CD4-positive, alpha-beta T cell (primary cell): ENCODE measurements around the gene ARHGAP21. TPM values are rescaled to one million over a fixed set of nuclear protein-coding genes. Genes with fewer than 3 reads are reported as not detected.

Source experiments
- ATAC-seq: fragments of 200-7000 bp; cut with Tn5 transposase; one replicate; pipeline ENCODE4 v1.10.0; 2022; ENCODE audit warnings: mild to moderate bottlenecking; ENCODE audit not compliant: poor library complexity
- CTCF ChIA-PET: fragments of 350-600 bp; sonication (Branson Sonifier 250); formaldehyde crosslinking; loops from one replicate; lab custom pipeline; 2021; ENCODE audit warnings: antibody characterized with exemption, inconsistent platforms; lab: Charles Lee
- POLR2A ChIA-PET: fragments of 350-600 bp; sonication (Branson Sonifier 250); formaldehyde crosslinking; loops from one replicate; lab custom pipeline; 2021; ENCODE audit warnings: antibody characterized with exemption, inconsistent platforms; lab: Charles Lee
- DNase-seq, 14 experiments: peaks; one replicate each; pipeline ENCODE4 v3.0.0-alpha.2; 2013 to 2020; ENCODE audit warnings: mixed read lengths in 2 of 14
- H3K27ac ChIP-seq, 2 donors: one replicate each; pipeline versions ENCODE4 v1.5.1 to v1.7.0; 2013; ENCODE audit warnings: low read length in 2 of 2, low read depth in 1 of 2, mild to moderate bottlenecking in 1 of 2
- H3K27me3 ChIP-seq, 2 experiments: 1 replicate in 1 of 2; 2 replicates in 1 of 2; pipeline versions ENCODE4 v1.6.1 to v1.7.0; 2013; ENCODE audit warnings: low read length in 2 of 2, control low read depth in 1 of 2, mild to moderate bottlenecking in 1 of 2, moderate library complexity in 1 of 2; ENCODE audit not compliant: insufficient read depth in 2 of 2, control insufficient read depth in 1 of 2
- H3K36me3 ChIP-seq: one replicate; pipeline ENCODE4 v1.6.1; 2013; ENCODE audit warnings: low read length, control low read depth; ENCODE audit not compliant: insufficient read depth
- H3K4me1 ChIP-seq: one replicate; pipeline ENCODE4 v1.6.1; 2013; ENCODE audit warnings: low read length, control low read depth; ENCODE audit not compliant: insufficient read depth
- H3K4me3 ChIP-seq: one replicate; pipeline ENCODE4 v1.5.1; 2013; ENCODE audit warnings: mild to moderate bottlenecking, low read length, moderate library complexity
- H3K9me3 ChIP-seq, 2 experiments: 1 replicate in 1 of 2; 2 replicates in 1 of 2; pipeline versions ENCODE4 v1.6.1 to v1.7.0; 2013; ENCODE audit warnings: low read length in 2 of 2, mild to moderate bottlenecking in 2 of 2, control low read depth in 1 of 2, moderate library complexity in 1 of 2; ENCODE audit not compliant: control insufficient read depth in 1 of 2, insufficient read depth in 1 of 2
- H3K27ac Mint-ChIP-seq: one replicate; pipeline ENCODE4 v1.8.0; 2020; ENCODE audit warnings: mixed read lengths
- H3K27me3 Mint-ChIP-seq: one replicate; pipeline ENCODE4 v1.8.0; 2021; ENCODE audit warnings: mixed read lengths
- H3K36me3 Mint-ChIP-seq: one replicate; pipeline ENCODE4 v1.8.0; 2021; ENCODE audit warnings: low read depth, mixed read lengths
- H3K4me1 Mint-ChIP-seq: one replicate; pipeline ENCODE4 v1.8.0; 2021; ENCODE audit warnings: low read depth, mixed read lengths
- H3K4me3 Mint-ChIP-seq: one replicate; pipeline ENCODE4 v1.8.0; 2020; ENCODE audit warnings: mild to moderate bottlenecking, mixed read lengths
- H3K9me3 Mint-ChIP-seq: one replicate; pipeline ENCODE4 v1.8.0; 2020; ENCODE audit warnings: mixed read lengths
- intact Hi-C, 2 experiments: fragments of 100-400 bp; cut with DNase I in 1 of 2; cut with micrococcal nuclease in 1 of 2; formaldehyde crosslinking; loops; one replicate each; pipeline versions ENCODE4 v1.15.1 to v1.9.0; 2023 to 2025; cut with DNase I, micrococcal nuclease
- total RNA-seq, 174 experiments: library from RNA in 2 of 174; stranded (reverse) in 2 of 174; gene quantifications; one replicate each; pipeline ENCODE4 v1.2.3 and lab custom pipeline; 2021 to 2026
- TF ChIP-seq, protein P1 (sequence below): fragments of 200-600 bp; IDR thresholded peaks from one replicate; pipeline ENCODE4 v1.8.0; 2022; ENCODE audit warnings: antibody characterized with exemption, mild to moderate bottlenecking

ARHGAP21 gene
- total RNA-seq, 2 experiments from 2014 or later = 38.4 to 43.4 TPM

- H3K4me1 ChIP-seq = no peaks in the 10 kb centered on the region
- TF ChIP-seq, protein P1, sequence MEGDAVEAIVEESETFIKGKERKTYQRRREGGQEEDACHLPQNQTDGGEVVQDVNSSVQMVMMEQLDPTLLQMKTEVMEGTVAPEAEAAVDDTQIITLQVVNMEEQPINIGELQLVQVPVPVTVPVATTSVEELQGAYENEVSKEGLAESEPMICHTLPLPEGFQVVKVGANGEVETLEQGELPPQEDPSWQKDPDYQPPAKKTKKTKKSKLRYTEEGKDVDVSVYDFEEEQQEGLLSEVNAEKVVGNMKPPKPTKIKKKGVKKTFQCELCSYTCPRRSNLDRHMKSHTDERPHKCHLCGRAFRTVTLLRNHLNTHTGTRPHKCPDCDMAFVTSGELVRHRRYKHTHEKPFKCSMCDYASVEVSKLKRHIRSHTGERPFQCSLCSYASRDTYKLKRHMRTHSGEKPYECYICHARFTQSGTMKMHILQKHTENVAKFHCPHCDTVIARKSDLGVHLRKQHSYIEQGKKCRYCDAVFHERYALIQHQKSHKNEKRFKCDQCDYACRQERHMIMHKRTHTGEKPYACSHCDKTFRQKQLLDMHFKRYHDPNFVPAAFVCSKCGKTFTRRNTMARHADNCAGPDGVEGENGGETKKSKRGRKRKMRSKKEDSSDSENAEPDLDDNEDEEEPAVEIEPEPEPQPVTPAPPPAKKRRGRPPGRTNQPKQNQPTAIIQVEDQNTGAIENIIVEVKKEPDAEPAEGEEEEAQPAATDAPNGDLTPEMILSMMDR = no peak
- Mint-ChIP-seq H3K27ac (no peak overlapping the region), H3K27me3 (no peaks in the 10 kb centered on the region), H3K4me3 (no peak overlapping the region), H3K9me3 (no peaks in the 10 kb centered on the region), H3K36me3 (no peaks in the 10 kb centered on the region), H3K4me1 (peaks cover 12% of the 10 kb centered on the region)
- H3K36me3 ChIP-seq = no peaks in the 10 kb centered on the region
- H3K27me3 ChIP-seq = no peaks in the 10 kb centered on the region
- intact Hi-C loops = no loop called here
- H3K4me3 ChIP-seq = no peak overlapping the region
- POLR2A ChIA-PET = no interaction called here
- H3K27ac ChIP-seq = no peak overlapping the region
- CTCF ChIA-PET = no interaction called here
- H3K9me3 ChIP-seq = no peaks in the 10 kb centered on the region
- ATAC-seq (no peak), DNase-seq (no peak)
Measured at GRCh38 chr10:24690961-24691512, 32.6 kb downstream of the ARHGAP21 start.

GRCh38 chr10:24685958-24686540, 37.6 kb downstream of the ARHGAP21 start:
- no peaks in the 10 kb centered on the region for H3K27me3 ChIP-seq
- Mint-ChIP-seq H3K27ac (no peak overlapping the region), H3K4me1 (peaks cover 12% of the 10 kb centered on the region), H3K9me3 (no peaks in the 10 kb centered on the region), H3K4me3 (no peak overlapping the region), H3K27me3 (no peaks in the 10 kb centered on the region), H3K36me3 (no peaks in the 10 kb centered on the region)
- ChIA-PET CTCF (interaction anchor here (0.6 kb wide), 1 partner anchor 53 kb away, joined by 3 read pairs; no protein-coding TSS in a partner anchor), POLR2A (no interaction called here)
- intact Hi-C loops = no loop called here
- no peaks in the 10 kb centered on the region for H3K36me3 ChIP-seq
- TF ChIP-seq, protein P1 = no peak
- H3K27ac ChIP-seq = no peak overlapping the region
- DNase-seq (no peak), ATAC-seq (no peak)
- H3K4me3 ChIP-seq = no peak overlapping the region
- H3K9me3 ChIP-seq = no peaks in the 10 kb centered on the region
- H3K4me1 ChIP-seq = no peaks in the 10 kb centered on the region

GRCh38 chr10:24683554-24683953, 40.1 kb downstream of the ARHGAP21 start:
- Histone ChIP-seq H3K9me3 (peaks cover 0 to under 1% of the 10 kb centered on the region in 2 experiments), H3K27ac (no peak overlapping the region), H3K4me3 (no peak overlapping the region), H3K4me1 (no peaks in the 10 kb centered on the region), H3K36me3 (no peaks in the 10 kb centered on the region), H3K27me3 (no peaks in the 10 kb centered on the region)
- Mint-ChIP-seq H3K4me3 (no peak overlapping the region), H3K4me1 (peaks cover 10% of the 10 kb centered on the region), H3K36me3 (no peaks in the 10 kb centered on the region), H3K27ac (no peak overlapping the region), H3K9me3 (no peaks in the 10 kb centered on the region), H3K27me3 (no peaks in the 10 kb centered on the region)
- ChIA-PET CTCF (interaction anchor here (0.6 to 0.7 kb wide), 2 partner anchors 12 to 477 kb away, joined by 3 read pairs; no protein-coding TSS in a partner anchor), POLR2A (no interaction called here)
- DNase-seq (no peak), ATAC-seq (no peak)
- intact Hi-C loops = no loop called here
- TF ChIP-seq, protein P1 = no peak
